ENCODE measurements around the gene FKBP10. TPM values are rescaled to one million over a fixed set of nuclear protein-coding genes. Genes with fewer than 3 reads are reported as not detected.

The FKBP10 gene
- total and polyA plus RNA-seq, 7 donors, result 3.9 to 9.5 (median 5.7) TPM

- TF ChIP-seq CTCF (IDR thresholded peaks at IDR 0.05), result no peak
- intact Hi-C loops (cut with DNase I), result no loop called here
- Histone ChIP-seq H3K27ac (no peak overlapping the region), H3K9me3 (no peaks in the 10 kb centered on the region), H3K36me3 (ENCODE audit: insufficient read depth in 1 of 2, low read depth in 1 of 2) (no peaks in the 10 kb centered on the region), H3K4me1 (no peaks in the 10 kb centered on the region), H3K4me3 (no peak overlapping the region), H3K27me3 (ENCODE audit: insufficient read depth in 3 of 3, low read length in 2 of 3) (no peaks in the 10 kb centered on the region)
- DNase-seq (no peak), ATAC-seq (no peak)
- WGBS, 3 donors, result 82 to 89% (median 85%) methylated on average over 8 of the region's 8 CpGs
Measured at GRCh38 chr17:41806685-41807445, 5.9 kb upstream of the FKBP10 start.

GRCh38 chr17:41810659-41811548 is 1.9 kb upstream of the FKBP10 start:
- peak overlapping the region; percentile 82 for H3K4me3 ChIP-seq
- no peak for TF ChIP-seq CTCF (IDR thresholded peaks at IDR 0.05)
- DNase-seq (no peak), ATAC-seq (no peak)
- H3K36me3 ChIP-seq (ENCODE audit: insufficient read depth in 1 of 2, low read depth in 1 of 2), result no peaks in the 10 kb centered on the region
- no peak overlapping the region for H3K27ac ChIP-seq
- H3K9me3 ChIP-seq, result no peaks in the 10 kb centered on the region
- H3K4me1 ChIP-seq, result no peaks in the 10 kb centered on the region
- H3K27me3 ChIP-seq (ENCODE audit: insufficient read depth in 3 of 3, low read length in 2 of 3), result no peaks in the 10 kb centered on the region
- WGBS, 3 donors, result 25 to 27% (median 25%) methylated on average over 56 to 58 of the region's 58 CpGs
- intact Hi-C loops (cut with DNase I), result no loop called here

DNA sequence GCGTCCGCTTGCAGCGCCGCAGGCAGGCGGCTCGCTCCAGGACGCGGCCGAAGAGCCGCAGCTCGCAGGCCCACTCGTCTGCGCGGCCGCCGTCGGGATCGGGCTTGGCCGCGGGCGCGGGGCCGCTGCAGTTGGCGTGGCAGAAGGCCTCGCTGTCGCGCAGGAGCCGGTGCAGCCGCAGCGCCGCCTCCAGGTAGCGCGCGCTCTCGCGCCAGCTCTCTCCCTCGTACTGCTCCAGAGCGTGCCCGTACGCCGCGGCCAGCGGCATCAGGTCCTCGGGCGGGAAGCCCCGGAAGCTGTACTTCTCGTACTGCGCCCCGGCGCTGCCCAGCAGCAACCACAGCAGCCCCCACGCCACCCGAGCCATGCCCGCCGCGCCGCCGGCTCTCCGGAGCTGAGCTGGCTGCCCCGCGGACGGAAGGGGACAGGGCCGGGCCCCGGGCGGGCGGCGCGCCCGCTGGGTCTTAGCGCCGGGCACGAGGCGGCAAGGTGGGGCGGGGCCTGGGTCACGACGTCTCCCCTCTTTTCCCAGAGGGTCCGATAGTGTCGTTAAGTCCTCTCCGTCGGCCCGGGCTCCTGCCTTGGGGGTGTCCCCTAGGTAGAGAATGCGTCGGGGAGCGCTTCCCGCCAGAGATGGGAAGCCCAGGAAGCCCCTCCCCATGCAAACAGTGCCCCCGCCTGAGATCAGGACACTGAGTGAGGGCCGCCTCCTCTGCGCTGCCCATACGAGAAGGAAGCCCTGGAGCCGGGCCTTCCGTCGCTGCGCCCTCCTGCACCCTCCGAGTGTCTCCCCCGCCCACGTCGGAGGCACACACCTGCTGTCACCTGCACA is 1.0 kb upstream of the FKBP10 start, which contains the start of gene P3H4:
TSS of gene P3H4 (minus strand) at position 401 of the 832 bp plus-strand sequence. CDS start at position 367, 34 bp downstream.
- WGBS, 3 donors, result 0 to 1% (median 1%) methylated on average over 33 to 96 of the region's 96 CpGs
- TF ChIP-seq CTCF (IDR thresholded peaks at IDR 0.05), result peak; percentile 64

GRCh38 chr17:41813152-41813680 is 412 bp downstream of the FKBP10 start:
- intact Hi-C loops (cut with DNase I), result no loop called here
- H3K4me1 ChIP-seq, result no peaks in the 10 kb centered on the region
- WGBS, 3 donors, result 25 to 37% (median 30%) methylated on average over 12 of the region's 12 CpGs

More for the DNA sequence above, 1.0 kb upstream of the FKBP10 start, which contains the start of gene P3H4:
- H3K27me3 ChIP-seq (ENCODE audit: insufficient read depth in 3 of 3, low read length in 2 of 3), result no peaks in the 10 kb centered on the region
- H3K27ac ChIP-seq, result peak within 1 kb of the TSS; percentile 4
- H3K9me3 ChIP-seq, result no peaks in the 10 kb centered on the region
- no peaks in the 10 kb centered on the region for H3K36me3 ChIP-seq (ENCODE audit: insufficient read depth in 1 of 2, low read depth in 1 of 2)
- intact Hi-C loops (cut with DNase I), result no loop called here
- peak within 1 kb of the TSS; percentile 82 for H3K4me3 ChIP-seq
- ATAC-seq (peak; percentile 79 to 88 (median 86)), DNase-seq (peak; percentile 78 to 89)
- no peaks in the 10 kb centered on the region for H3K4me1 ChIP-seq

More at GRCh38 chr17:41813152-41813680, 412 bp downstream of the FKBP10 start:
- no peak for ATAC-seq
- TF ChIP-seq CTCF (IDR thresholded peaks at IDR 0.05), result no peak
- no peaks in the 10 kb centered on the region for H3K9me3 ChIP-seq
- H3K36me3 ChIP-seq (ENCODE audit: insufficient read depth in 1 of 2, low read depth in 1 of 2), result no peaks in the 10 kb centered on the region
- no peak overlapping the region for H3K27ac ChIP-seq
- peak overlapping the region; percentile 82 for H3K4me3 ChIP-seq
- H3K27me3 ChIP-seq (ENCODE audit: insufficient read depth in 3 of 3, low read length in 2 of 3), result no peaks in the 10 kb centered on the region
- no peak for DNase-seq

Data from psoas muscle (tissue), 8 donors.